Duodenal mucosa (tissue), 2 donors: ENCODE results near the gene GPR139.

Experiments used
- H3K27ac ChIP-seq: one replicate; pipeline ENCODE4 v1.7.0; 2013; ENCODE audit warnings: low read depth, low read length
- H3K27me3 ChIP-seq, 2 donors: one replicate each; pipeline ENCODE4 v1.7.0; 2013; ENCODE audit warnings: low read length in 2 of 2, control low read depth in 1 of 2; ENCODE audit not compliant: insufficient read depth in 2 of 2, control insufficient read depth in 1 of 2
- H3K36me3 ChIP-seq, 2 donors: one replicate each; pipeline ENCODE4 v1.7.0; 2013; ENCODE audit warnings: low read length in 2 of 2, control low read depth in 1 of 2; ENCODE audit not compliant: insufficient read depth in 2 of 2, control insufficient read depth in 1 of 2
- H3K4me1 ChIP-seq, 2 donors: one replicate each; pipeline ENCODE4 v1.7.0; 2013; ENCODE audit warnings: low read length in 2 of 2, control low read depth in 1 of 2; ENCODE audit not compliant: insufficient read depth in 2 of 2, control insufficient read depth in 1 of 2
- H3K4me3 ChIP-seq, 2 donors: one replicate each; pipeline ENCODE4 v1.7.0; 2013; ENCODE audit warnings: low read length in 2 of 2, low read depth in 1 of 2
- H3K9ac ChIP-seq, 2 donors: one replicate each; pipeline ENCODE4 v1.7.0; 2013; ENCODE audit warnings: low read length in 2 of 2, low read depth in 1 of 2
- H3K9me3 ChIP-seq, 2 donors: one replicate each; pipeline ENCODE4 v1.7.0; 2013; ENCODE audit warnings: low read length in 2 of 2, control low read depth in 1 of 2; ENCODE audit not compliant: control insufficient read depth in 1 of 2

Gene GPR139

DNA sequence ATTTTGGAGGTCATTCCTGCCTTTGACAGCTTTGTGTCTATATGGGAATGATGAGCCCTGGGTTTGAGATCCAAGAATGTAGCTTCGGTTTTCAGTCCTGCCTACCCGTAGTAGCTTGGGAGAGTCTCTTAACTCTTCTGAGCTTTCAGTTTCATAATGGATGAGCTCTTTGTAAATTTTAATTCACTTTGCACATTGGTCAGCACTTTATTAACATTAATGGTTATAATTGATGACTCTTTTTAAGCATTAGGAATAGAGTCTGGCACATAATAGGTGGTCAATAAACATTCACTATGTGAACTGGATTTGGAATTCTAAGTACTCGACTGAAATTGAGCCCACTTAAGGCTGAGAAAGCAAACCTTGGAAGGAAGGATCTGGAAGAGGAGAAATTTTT lies 17.3 kb downstream of the GPR139 start:
- H3K4me3 ChIP-seq = no peak overlapping the region

DNA sequence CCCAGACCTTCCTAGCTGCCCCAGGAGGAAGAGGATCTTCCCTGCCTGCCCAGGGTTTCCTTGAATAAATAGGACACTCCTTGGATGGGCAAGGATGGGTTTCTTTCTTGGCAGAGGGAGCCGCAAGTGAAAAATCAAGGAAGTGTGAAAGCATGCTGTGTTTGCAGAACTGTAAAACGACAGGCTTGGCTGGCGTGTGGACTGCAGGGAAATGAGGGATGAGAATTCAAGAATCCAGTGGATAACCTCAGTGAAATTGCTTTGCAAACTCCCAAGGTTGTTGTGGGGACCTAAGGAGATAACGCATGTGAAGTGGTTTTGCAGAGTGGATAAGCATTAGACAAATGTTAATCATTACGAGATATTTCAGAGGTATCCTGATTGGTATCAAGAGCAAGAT lies 20.4 kb downstream of the GPR139 start:
- no peaks in the 10 kb centered on the region for H3K4me1 ChIP-seq
- no peaks in the 10 kb centered on the region for H3K36me3 ChIP-seq
- no peak overlapping the region for H3K27ac ChIP-seq
- no peak overlapping the region for H3K4me3 ChIP-seq
- no peaks in the 10 kb centered on the region for H3K27me3 ChIP-seq
- H3K9me3 ChIP-seq = no peaks in the 10 kb centered on the region
- no peak overlapping the region for H3K9ac ChIP-seq

More for the DNA sequence above, 17.3 kb downstream of the GPR139 start:
- Histone ChIP-seq H3K9ac (no peak overlapping the region), H3K9me3 (no peaks in the 10 kb centered on the region), H3K27me3 (no peaks in the 10 kb centered on the region), H3K27ac (no peak overlapping the region), H3K36me3 (no peaks in the 10 kb centered on the region), H3K4me1 (no peaks in the 10 kb centered on the region)

DNA sequence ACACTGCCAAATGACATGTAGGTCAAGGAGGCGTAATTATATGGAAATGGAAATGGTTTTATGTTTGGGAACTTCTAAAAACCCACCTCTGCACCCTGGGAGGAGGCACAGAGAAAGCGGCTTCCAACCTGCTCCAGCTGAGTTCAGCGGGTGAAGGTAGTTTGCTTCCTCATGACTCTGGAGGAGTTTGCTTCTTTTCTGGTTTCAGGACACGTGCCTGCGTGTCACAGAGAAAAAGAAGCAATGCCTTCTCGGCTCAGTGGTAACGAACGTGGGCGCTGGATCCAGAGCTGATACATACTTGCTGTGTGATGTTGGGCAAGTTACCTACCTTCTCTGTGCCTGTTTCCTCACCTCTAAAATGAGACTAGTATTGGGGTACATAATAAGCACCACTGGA lies 22.1 kb downstream of the GPR139 start:
- no peaks in the 10 kb centered on the region for H3K36me3 ChIP-seq
- no peak overlapping the region for H3K9ac ChIP-seq
- H3K27ac ChIP-seq = no peak overlapping the region
- H3K4me1 ChIP-seq = no peaks in the 10 kb centered on the region
- no peak overlapping the region for H3K4me3 ChIP-seq
- no peaks in the 10 kb centered on the region for H3K27me3 ChIP-seq
- no peaks in the 10 kb centered on the region for H3K9me3 ChIP-seq

DNA sequence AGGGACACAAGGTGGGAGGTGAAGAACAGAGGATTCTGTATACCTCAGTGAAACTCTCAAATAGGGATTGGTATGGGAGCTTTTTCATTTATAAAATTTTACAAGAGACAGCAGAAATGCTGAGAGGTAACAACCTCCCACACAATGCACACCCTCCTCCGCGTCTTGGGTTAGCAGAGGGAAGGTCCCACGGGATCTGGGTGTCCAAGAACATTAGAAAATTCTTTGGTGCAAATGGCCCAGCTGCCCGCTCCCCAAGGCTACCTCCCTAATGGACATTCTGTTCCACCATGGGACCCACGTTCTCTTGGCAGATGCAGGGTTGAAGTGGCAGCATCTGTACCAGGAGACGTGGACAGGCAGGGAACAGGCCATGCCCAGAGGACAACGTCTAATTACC lies 22.5 kb downstream of the GPR139 start:
- Histone ChIP-seq H3K9me3 (no peaks in the 10 kb centered on the region), H3K27ac (no peak overlapping the region), H3K4me1 (no peaks in the 10 kb centered on the region), H3K27me3 (no peaks in the 10 kb centered on the region), H3K4me3 (no peak overlapping the region), H3K9ac (no peak overlapping the region), H3K36me3 (no peaks in the 10 kb centered on the region)

DNA sequence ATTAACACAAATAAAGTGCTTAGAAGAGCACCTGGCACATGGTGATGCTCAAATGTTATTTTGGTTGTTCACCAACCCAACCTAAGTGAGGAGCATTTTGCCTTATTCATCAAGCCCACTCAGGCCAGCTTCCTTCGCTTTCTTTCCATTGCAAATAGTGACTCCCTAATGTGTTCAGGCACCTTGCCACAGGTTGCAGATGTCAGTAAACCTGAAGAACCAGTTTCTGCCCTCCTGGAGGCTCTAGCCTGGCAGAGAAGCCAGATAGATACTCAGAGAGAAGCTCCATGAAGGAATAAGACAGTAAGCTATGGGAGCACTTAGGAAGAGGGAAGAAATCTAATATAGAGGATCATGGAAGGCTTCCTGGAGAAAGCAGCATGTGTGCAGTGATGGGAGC lies 23.9 kb downstream of the GPR139 start:
- Histone ChIP-seq H3K9ac (no peak overlapping the region), H3K27ac (no peak overlapping the region), H3K27me3 (no peaks in the 10 kb centered on the region)

DNA sequence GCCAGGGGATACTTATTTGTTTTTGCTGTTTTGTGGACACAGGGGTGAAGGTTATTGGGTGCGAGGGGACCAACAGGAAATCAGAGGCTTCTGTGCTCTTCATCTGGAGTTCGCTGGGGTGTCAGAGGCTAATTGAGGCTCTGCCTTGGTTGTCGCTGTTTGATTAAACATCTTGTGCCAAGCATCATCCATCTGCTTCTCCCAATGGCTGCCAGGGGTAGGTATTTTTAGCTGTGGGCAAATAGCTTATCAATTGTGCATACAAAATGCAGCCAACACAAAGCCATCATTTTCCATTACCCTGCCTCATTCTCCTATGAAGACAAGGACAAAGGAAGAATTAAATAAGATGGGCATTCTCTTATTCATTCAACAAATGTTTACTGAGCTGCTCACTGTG lies 27.8 kb downstream of the GPR139 start:
- Histone ChIP-seq H3K4me3 (no peak overlapping the region), H3K4me1 (no peaks in the 10 kb centered on the region), H3K36me3 (no peaks in the 10 kb centered on the region), H3K9ac (no peak overlapping the region), H3K9me3 (no peaks in the 10 kb centered on the region), H3K27ac (no peak overlapping the region), H3K27me3 (no peaks in the 10 kb centered on the region)

More for the DNA sequence above, 23.9 kb downstream of the GPR139 start:
- no peak overlapping the region for H3K4me3 ChIP-seq
- H3K4me1 ChIP-seq = no peaks in the 10 kb centered on the region
- H3K36me3 ChIP-seq = no peaks in the 10 kb centered on the region
- no peaks in the 10 kb centered on the region for H3K9me3 ChIP-seq

DNA sequence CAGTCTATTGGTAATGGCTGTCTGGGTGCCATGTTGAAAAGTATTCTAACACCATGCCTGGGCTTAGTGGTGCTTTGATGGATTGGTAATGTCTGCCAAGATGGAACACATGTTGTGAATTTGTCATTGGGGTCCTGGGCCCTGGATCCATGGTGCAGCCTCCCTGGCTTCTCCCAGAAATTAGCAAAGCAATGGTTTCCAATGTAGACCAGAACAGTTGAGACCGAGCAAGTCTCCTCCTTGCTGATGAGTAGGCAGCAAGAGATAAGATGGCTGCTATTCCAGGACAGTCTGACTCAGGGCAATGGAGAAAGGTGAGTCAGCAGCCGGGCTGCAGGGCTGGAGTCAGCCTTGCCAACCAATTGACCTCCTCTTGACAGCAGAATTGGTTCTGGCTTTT lies 30.8 kb downstream of the GPR139 start:
- Histone ChIP-seq H3K9ac (no peak overlapping the region), H3K4me3 (no peak overlapping the region), H3K27me3 (no peaks in the 10 kb centered on the region), H3K27ac (no peak overlapping the region), H3K4me1 (no peaks in the 10 kb centered on the region), H3K36me3 (no peaks in the 10 kb centered on the region), H3K9me3 (no peaks in the 10 kb centered on the region)

DNA sequence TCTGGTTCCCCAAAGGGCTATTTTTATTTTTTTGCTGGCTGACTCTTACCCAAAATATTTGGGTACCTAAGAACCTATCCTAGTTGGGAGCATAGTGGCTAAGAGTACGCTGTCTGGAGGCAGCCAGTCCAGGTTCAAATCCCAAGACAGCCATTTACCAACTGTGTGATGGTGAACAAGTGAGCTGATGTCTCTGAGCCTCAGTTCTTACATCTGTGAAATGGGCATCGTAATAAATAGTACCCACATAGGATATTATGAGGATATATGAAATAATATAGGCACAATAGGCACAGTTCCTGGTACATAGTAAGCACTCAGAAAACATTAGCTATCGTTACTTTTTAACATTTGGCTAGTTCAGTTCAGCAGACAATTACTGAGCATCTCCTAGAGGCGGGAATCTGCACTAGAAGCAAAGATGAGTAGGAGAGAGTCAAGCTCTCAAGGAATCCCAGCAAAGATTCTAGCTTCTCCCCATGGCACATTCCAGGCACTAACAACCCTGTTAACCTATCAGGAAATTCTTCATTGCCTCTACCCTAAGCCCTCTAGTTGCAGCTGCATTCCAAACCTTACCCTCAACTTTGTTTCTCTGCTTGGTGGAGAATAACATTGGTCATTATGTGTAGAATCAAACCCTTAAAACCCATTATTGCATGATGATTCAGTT lies 31.6 kb downstream of the GPR139 start:
- Histone ChIP-seq H3K27me3 (no peaks in the 10 kb centered on the region), H3K27ac (no peak overlapping the region), H3K4me1 (no peaks in the 10 kb centered on the region), H3K9ac (no peak overlapping the region), H3K36me3 (no peaks in the 10 kb centered on the region), H3K9me3 (no peaks in the 10 kb centered on the region), H3K4me3 (no peak overlapping the region)

DNA sequence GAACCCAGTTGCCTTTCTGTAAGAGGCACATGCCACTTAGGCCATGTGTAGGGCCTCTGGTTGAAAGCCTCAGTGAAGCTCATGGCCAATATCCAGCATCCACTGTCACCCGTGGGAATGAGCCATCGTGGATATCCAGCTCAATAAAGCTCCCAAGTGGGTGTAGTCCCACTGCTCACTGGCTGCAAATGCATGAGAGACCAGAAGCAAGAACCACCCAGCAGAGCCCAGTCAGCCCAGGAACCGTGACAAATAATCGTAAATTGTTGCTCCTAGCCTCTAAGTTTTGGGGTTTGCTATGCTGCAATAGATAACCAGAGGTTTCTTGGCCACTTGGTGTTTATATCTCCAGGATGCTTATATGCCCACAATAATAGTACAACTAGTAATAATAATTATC lies 33.7 kb downstream of the GPR139 start:
- Histone ChIP-seq H3K36me3 (no peaks in the 10 kb centered on the region), H3K27ac (no peak overlapping the region), H3K9ac (no peak overlapping the region), H3K4me3 (no peak overlapping the region), H3K4me1 (no peaks in the 10 kb centered on the region), H3K27me3 (no peaks in the 10 kb centered on the region), H3K9me3 (no peaks in the 10 kb centered on the region)

DNA sequence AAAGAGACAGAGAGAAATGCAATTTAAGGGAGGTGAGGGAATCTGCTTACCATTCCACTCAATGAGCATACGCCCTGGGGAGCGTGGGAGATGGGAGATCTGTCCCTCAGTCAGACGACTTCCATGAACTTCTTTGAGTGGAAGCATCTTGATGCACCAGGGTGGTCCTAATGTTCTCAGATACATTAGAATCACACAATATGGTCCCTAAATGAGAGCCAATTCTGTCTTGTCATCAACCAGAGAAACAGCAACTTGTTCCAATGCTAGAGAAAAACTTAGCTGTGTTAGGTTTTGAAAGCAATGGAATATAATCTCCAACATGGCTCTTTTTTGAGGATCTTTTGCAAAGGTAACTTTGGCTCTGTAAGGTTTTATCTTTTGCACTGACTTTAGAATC lies 44.1 kb downstream of the GPR139 start:
- Histone ChIP-seq H3K9me3 (no peaks in the 10 kb centered on the region), H3K4me3 (no peak overlapping the region), H3K27ac (no peak overlapping the region)

More for the DNA sequence above, 44.1 kb downstream of the GPR139 start:
- H3K27me3 ChIP-seq = no peaks in the 10 kb centered on the region
- no peaks in the 10 kb centered on the region for H3K4me1 ChIP-seq
- no peaks in the 10 kb centered on the region for H3K36me3 ChIP-seq
- H3K9ac ChIP-seq = no peak overlapping the region
